Effector CD4-positive, alpha-beta T cell (primary cell): Measurements from ENCODE around the gene VANGL2.

ENCODE experiments used
- DNase-seq: peaks from one replicate; pipeline ENCODE4 v3.0.0-alpha.2; 2020

Gene VANGL2

GRCh38 chr1:160460683-160461287 is 60.4 kb downstream of the VANGL2 start:
- DNase-seq: no peak

- DNase-seq: no peak
Measured at GRCh38 chr1:160465123-160465522, 64.8 kb downstream of the VANGL2 start.

GRCh38 chr1:160466961-160467360 is 66.6 kb downstream of the VANGL2 start:
- DNase-seq: no peak

GRCh38 chr1:160467576-160467975 is 67.2 kb downstream of the VANGL2 start:
- no peak for DNase-seq

GRCh38 chr1:160471253-160471652 is 70.9 kb downstream of the VANGL2 start:
- no peak for DNase-seq

GRCh38 chr1:160472112-160472511 is 71.7 kb downstream of the VANGL2 start:
- DNase-seq: no peak

- no peak for DNase-seq
Measured at GRCh38 chr1:160474392-160475242, 74.3 kb downstream of the VANGL2 start.
